Stimulated activated CD4-positive, alpha-beta T cell treated with anti-CD3 and anti-CD28 coated beads, Interleukin-12 subunit alpha, Interleukin-12 subunit beta, amount 100 ng/mL, for 24 hours (primary cell): ENCODE results near the gene PARP1.

Source experiments
- DNase-seq, 2 experiments: peaks; one replicate each; pipeline ENCODE4 v3.0.0-alpha.2; 2020; ENCODE audit warnings: low read depth in 2 of 2

Gene PARP1

DNA sequence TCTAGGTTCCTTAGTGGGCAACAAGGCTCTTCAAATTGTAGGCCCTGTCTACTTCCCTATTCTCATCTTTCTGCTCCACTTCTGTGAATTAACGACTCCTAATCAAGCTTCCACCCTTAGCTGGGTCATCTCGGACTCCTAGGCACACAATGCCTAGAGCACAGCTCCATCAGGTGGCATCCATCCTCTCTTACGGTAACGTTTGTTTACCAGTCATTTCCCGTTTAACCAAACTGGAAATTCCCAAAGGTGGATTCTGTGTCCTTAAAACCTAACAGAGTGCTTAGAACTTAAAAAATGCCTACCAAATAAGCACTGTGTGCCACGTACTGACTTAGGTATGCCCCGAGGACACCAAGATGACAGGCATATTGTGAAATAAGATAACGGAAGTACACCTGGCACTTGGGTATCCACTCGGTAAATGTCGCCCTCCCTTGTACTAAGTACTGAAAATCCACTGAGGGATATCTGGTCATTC lies 1.5 kb downstream of the PARP1 start:
- DNase-seq: no peak

DNA sequence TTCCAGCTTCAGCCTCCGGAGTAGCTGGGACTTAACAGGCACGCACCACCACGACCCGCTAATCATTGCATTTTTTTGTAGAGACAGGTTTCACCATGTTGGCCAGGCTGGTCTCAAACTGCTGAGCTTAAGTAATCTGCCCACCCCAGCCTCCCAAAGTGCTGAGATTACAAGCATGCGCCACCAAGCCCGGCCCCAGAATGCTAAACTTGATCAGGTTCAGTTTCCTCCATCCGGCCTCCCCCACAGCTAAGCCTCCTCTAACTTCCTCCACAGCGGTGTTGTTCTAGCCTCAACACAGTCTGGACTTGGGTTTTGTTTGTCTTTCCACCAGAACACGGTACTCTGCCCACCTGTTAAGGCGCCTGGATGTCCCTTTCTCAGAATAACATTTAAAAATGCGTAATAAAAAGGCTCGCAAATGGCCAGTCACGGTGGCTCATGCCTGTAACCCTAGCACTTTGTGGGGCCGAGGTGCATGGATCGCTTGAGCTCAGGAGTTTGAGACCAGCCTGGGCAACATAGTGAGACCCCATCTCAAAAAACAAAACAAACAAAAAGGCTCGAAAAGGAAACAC lies 2.4 kb downstream of the PARP1 start:
- no peak for DNase-seq

DNA sequence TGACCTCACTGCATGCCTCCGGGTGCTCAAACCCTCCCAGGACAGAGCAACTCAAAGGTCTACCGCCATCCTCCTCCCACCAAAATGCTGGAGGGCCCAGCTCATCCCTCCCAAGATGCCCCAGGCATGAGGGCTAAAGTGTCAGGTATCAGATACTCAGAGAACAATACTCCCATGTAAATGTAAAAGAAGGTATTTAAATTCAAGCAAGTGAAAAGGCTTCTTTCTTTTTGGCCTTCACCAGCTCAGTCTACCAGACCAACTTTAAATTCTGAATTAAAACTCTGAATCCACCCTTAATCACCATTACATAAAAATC lies 3.0 kb downstream of the PARP1 start:
- DNase-seq: no peak

DNA sequence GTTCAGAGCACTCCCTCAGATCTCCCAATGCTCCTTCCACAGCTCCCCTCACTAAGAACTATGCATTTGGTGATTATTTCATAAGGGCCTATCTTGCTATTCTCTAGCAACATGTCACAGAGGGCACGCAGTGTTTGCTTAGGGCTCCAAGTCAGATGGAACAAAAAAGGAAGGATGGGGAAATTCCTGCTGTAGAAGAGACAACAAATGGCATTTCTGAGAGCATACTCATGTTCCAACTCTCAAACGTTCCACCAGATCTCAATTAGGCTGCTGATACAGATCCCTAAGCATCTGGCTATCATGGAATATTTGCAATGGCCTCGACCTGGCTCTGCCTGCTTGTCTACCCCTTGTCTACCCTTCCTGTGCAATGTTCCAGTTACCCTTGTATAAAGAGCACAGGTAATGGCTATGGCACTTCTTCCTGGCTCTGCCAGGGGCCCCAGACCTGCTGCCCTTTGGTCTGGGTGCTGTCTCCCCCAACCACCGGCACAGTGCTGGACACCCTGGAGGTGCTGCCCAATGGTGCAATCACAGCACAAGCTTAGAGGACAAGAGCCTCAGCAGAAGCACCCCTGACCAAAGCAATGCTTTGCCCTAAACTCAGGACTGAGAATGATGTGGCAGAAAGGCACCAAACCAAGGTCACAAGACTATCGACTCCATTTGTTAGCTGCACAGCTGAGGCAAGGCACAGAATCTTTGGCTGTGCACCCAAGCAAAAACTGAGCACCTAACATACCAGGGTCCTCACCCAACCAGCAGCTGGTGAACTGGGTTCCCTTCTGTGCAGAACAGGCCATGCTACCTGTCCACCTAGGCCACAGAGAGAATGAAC lies 3.6 kb downstream of the PARP1 start:
- DNase-seq: no peak

DNA sequence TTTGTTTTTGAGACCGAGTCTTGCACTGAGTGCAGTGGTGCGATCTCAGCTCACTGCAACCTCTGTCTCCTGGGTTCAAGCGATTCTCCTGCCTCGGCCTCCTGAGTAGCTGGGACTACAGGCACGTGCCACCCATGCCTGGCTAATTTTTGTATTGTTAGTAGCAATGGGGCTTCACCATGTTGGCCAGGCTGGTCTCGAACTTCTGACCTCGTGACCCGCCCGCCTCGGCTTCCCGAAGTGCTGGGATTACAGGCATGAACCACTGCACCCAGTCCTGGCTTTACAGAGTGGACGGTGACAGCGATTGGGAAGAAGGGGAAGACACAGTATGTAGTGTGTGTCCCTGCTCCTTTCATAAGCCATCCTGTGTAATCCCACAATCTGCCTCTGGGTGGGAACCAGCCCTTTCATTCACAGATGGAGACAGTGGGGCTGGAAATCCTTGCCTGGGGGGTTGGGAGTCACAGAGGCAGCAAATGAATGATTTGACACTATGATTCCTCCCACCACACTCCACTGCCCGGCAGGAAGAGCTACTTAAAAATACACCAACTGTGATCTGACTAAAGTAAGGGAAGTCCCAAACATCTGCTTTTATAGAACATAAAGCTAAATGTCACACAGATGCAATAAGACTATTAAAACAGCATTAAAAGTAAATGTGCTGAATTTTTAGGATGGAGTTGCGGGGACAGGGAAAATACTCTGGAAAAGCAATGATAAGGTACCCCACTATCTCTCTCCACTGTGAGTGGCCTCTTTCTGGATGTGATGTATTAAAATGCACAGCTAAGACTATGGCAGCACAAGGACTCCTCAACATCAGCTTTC lies 4.5 kb downstream of the PARP1 start:
- DNase-seq: no peak

DNA sequence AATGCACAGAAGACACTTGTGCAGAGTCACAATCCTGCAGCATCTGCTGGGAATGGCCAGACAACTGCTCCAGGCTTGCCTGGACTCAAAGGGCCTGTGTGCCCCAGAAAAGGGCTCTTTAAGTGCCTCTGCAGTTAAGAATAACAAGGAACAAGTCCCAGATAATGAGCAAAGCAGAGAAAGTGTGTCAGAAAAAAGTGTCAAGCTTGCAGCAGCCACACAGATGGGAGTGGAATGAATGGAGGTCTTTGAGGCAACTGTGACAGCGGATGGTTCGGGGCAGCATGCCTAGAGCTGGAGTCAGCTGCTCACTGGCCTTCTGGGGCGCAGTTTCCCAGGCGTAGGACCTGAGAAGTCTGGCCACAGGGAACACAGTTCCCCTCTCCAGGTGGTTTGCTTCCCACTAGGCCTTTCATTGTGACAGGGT lies 5.1 kb downstream of the PARP1 start:
- DNase-seq: no peak

DNA sequence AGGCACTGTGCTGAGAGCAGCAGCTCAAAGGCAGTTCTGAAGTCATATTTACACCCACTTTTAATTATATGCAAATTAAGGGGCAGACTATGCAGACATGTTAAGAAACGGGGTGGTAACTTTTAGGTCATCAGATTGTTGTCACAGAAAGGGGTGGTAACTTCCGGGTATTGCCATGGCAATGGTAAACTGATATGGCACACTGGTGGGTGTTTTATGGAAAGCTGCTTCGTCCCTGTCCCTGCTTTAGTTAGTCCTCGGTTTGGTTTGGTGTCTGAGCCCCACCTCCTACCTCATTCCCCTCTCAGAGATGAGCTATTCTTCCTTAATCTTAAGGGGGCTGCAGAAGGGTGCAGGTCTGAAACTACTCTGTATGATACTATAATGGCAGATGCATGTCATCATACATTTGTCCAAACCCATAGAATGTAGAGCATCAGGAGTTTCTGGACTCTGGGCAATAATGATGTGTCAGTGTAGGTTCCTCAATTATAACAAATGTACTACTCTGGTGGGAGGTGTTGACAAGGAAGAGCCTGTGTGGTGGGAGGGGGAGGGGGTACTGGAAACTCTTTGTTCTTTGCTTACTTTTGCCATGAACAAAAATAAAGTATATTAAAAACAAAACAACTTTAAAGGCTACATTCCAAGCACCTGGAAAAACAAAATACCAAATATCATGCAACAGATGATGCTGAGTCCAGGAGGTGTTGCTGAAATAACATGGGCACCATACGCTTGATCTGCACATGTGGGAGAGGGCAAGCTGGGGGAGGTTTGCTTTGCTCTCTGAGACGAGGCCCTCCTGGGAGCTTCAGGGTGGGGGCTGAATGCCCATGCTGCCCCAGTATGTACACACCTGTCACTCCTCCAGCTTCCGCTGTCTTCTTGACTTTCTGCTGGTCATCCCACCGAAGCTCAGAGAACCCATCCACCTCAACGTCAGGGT lies 6.3 kb downstream of the PARP1 start:
- DNase-seq: no peak

DNA sequence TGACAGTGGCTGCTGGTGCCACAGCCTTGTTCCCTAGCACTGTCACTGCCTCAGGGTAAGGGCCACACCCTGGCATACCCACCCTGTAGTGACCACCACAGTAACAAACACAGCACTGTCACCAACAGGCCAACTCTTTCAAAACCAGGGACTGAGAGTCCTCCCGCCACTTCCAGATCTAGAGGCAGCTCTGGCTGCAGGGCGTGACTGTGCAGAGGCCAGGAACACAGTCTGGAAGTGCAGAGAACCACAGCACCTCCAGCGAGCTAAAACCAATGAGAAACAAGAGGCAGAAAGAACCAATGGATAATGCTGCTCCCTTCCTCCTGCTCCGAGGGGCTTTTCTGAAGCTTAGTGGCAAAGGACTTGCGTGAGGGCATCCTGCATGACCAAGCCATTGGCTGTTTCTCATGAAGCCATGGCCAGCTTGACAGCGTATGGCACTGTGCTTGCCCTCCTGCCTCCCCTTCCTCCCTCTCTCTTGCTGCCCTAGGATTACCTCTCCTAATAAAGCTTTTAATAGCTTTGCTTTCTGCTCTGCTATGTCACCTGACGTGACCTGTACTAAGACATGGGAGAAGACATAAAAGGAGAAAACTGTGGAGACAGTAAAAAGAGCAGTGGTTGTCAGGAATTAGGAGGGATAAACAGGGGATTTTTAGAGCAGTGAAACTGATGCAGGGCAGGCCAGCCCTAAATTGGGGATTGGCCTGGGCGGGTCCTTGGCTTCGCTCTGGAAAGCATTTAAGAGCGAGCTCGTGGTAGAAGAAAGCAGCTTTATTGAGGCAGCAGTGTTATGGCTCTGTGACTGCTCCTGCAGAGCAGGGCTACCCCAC lies 7.2 kb downstream of the PARP1 start:
- no peak for DNase-seq

DNA sequence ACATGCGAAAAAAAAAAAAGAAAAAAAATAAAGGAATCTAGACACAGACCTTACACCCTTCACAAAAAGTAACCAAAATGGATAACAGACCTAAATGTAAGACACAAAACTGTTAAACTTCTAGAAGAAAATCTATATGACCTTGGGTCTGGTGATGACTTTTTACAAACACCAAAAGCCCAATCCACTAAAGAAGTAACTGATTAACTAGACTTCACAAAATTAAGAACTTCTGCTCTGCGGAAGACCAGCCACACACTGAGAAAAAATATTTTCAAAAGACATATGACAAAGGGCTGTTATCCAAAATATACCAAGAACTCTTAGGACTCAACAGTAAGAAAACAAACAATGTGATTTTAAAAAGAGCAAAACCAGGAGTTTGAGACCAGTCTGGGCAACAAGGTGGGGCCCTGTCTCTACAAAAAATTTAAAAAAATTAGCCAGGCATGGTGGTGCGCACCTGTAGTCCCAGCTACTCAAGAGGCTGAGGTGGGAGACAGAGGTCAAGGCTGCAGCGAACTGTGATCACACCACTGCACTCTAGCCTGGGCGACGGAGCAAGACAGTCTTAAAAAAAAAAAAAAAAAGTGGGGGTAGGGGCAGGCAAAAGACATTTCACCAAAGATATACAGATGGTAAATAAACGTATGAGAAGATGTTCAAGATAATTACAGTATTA lies 9.8 kb downstream of the PARP1 start:
- no peak for DNase-seq

DNA sequence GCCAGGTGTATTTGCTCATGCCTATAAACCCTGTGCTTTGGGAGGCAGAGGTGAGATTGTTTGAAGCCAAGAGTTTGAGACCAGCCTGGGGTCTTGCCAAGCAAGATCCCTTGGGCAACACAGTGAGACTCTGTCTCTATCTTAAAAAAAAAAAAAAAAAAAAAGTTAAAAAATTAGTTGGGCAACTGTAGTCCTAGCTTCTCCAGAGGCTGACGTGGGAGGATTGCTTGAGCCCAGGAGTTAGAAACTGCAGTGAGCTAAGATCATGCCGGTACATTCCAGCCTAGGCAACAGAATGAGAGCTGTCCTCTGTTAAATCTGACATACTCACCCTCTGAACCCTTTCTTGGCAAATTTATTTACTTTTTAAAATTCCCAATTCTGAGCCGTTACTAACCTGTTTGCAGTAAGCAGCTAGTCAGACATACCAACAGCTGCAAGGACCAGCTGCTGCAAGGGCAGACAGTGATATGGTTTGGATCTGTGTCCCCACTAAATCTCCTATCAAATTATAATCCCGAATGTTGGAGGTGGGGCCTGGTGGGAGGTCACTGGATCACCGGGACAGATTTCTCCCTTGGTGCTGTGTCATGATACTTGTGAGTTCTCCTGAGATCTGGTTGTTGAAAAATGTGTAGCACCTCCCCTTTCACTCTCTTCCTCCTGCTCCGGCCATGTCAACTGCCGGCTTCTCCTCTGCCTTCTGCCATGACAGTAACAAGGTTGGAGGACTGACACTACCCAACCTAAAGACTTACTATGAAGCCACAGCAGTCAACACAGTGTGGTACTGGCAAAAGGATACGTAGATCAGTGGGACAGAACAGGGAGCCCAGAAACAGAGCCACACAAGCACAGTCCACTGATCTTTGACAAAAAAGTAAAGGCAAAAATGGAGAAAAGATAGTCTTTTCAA lies 10.6 kb downstream of the PARP1 start:
- no peak for DNase-seq

DNA sequence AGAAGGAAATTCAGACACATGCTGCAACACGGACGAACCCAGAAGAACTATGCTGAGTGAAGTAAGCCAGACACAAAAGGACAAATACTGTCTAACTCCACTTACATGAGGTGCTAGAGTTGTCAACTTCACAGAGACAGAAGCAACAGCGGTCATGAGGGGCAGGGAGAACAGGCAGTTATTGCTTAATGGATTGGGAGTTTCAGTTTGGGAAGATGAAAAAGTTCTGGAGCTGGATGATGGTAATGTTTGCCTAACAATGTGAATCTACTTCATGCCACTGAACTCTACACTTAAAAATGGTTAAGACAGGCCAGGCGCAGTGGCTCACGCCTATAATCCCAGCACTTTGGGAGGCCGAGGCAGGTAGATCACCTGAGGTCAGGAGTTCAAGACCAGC lies 12.1 kb downstream of the PARP1 start:
- DNase-seq: no peak

DNA sequence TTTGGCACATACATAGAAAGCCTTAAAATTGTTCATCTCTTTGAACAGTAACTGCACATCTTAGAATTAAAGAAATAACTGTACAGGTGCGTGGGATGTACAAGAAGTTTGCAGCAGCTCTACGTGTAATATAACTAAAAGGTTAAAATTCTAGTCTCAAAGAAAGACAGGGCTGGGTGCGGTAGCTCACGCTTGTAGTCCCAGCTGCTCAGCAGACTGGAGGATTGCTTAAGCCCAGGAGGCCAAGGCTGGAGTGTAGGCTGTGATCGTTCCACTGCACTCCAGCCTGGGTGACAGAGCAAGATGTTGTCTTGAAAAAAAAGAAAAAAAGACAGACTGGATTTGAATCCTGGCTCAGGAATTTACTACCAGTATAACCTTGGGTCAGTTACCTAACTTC lies 13.4 kb downstream of the PARP1 start:
- no peak for DNase-seq

DNA sequence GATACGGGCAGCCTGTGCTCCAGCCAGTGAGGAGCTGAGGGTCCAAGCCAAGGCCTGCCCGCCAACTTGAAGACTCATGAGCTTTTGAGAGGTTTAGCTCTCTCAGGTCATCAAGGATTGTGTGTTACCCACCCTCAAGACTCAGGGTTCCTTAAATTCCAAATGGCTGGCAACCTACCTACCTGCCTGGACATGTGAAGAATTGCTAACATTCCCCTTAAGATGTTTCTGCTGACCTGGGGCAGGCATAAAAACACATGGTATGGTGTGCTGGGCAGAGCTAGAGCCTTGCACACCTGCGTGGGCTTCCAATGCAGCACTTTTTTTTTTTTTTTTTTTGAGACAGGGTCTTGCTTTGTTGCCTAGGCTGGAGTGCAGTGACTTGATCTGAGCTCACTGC lies 17.2 kb downstream of the PARP1 start:
- DNase-seq: no peak

DNA sequence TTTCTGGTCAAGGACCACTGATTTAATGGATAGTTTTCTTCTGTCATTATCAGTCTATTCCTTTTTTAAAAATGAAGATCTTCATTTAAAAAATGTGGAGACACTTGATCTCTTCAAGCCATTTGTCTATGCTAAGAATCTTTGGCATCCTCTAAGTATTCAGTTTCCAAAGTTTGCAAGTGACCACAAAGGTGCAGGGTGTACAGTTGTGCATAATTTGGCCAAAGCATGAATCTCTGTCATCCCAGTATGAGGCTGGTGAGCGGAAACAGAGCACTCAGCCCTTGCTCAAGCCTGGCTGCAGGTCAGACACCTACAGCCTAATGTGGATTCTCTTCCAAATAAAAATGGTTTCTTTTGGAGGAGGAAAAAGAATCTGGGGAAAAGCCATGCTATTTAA lies 19.8 kb downstream of the PARP1 start:
- DNase-seq: no peak

DNA sequence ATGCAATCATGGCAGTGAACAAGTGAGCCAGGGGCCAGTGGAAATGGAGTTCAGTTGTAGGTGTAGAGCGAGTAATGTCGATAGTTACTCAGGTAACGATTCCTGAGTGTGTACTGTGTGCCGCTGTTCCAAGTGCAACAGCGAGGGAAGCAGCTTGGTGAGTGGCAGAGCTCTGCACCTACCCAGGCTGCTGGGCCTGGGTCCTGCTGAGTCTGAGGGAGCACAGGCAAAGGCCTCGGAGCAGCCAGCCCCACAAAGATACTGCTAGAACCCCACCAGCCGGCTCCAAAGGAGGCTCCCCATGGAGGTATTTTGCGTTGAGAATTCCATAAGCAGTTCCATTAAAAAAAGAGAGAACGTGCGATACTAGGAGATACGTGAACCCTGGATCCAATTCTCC lies 23.2 kb downstream of the PARP1 start:
- no peak for DNase-seq

DNA sequence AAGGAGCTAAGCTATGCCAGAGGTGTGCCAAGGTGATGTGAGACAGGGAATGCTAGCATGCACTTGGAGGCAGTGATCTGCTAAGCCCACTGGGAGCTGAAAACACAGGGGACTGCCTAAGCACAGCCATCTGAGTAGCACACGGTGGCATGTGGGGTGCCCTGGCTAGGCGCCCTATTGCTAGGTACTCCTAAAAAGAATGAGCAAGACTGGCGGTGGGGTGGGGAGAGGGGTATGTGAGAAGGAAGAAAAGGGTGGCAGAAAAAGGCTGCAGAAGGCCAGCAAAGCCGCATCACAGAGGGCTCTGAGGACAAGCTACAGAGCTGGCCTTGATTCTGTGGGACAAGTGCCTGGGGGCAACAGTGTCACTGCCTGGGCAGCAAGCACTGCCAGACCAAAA lies 23.9 kb downstream of the PARP1 start:
- no peak for DNase-seq

DNA sequence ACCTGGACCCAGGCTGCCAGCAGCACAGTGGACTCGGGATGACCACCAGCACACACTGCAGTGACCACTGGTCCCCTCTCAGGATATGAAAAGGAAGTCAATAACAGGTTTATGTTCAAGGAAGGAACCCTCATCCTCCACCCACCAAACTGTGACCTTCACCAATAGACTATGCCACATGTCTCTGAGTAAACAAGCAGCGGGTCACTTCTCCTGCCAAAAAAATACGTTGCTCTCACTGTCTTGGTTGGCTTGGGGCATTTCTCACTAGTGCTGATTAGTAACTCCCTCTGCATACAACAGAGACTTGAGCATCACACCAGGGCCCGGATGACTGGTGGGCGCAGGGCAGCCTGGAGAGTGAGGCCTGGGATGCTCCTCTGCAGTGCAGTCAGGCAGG lies 25.9 kb downstream of the PARP1 start:
- no peak for DNase-seq

DNA sequence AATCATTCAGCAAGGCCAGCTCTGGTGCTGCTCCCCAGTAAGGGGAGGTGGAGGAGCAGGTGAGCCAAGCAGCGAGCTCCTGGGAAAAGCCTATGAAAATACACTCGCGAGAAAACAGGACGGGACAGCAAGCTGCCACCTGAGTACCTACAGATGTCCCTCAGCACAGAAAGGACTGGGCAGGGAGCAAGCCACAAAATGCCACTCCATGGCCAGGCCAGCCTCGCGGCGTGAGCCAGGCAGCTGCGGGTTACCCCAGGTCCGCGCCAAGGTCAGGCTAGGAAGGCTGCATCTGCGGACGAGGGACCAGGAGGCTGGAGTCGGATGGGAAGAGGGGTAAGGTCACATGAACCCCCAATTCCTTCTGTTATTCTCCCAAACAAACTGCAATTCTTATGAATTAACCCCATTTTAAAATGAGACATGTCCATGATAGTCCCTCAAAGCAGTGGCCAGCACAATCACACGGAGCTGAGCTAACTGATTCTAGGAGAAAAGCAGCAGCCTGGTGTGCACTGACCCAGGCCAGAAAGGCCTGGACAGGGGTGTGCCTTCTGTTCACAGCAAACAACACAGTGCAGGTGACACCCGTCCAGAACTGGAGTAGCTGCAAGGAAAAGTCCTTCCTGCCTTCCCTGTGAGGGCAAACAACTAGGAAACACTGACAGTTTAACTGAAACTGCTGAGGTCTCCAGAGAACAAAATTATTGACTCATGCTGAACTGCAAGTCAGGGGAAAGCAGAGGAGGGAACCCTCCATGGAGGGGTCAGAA lies 26.5 kb downstream of the PARP1 start:
- no peak for DNase-seq
